HL-60 (cell line): ENCODE data around the gene TMEM134.

Experiments used
- CTCF ChIP-seq: IDR thresholded peaks from one replicate; pipeline ENCODE4 v1.5.1; 2011; ENCODE audit warnings: low read length, control low read depth, inconsistent platforms; ENCODE audit not compliant: insufficient read depth
- GABPA ChIP-seq: IDR thresholded peaks from 2 replicates; pipeline ENCODE4 v1.6.1; 2012; ENCODE audit warnings: low read depth
- POLR2AphosphoS5 ChIP-seq: IDR thresholded peaks from 2 replicates; pipeline ENCODE4 v1.6.1; 2012; ENCODE audit warnings: low read depth
- REST ChIP-seq: IDR thresholded peaks from 2 replicates; pipeline ENCODE4 v1.6.1; 2012; ENCODE audit warnings: low read depth; ENCODE audit not compliant: insufficient replicate concordance
- SPI1 ChIP-seq: IDR thresholded peaks from 2 replicates; pipeline ENCODE4 v1.6.1; 2012; ENCODE audit warnings: low read depth, mild to moderate bottlenecking, borderline replicate concordance

- TF ChIP-seq CTCF (no peak), POLR2AphosphoS5 (no peak), GABPA (no peak), REST (no peak), SPI1 (no peak)
Measured at GRCh38 chr11:67412495-67413179, 56.4 kb downstream of the TMEM134 start.
